GM19099 (cell line): ENCODE measurements around the gene TMEM245.

Source experiments
- POLR2A ChIP-seq: IDR thresholded peaks from 3 replicates; pipeline ENCODE4 v1.6.1; 2011; ENCODE audit warnings: low read depth; ENCODE audit not compliant: insufficient read length; ENCODE audit errors: extremely low read depth

TMEM245 gene

DNA sequence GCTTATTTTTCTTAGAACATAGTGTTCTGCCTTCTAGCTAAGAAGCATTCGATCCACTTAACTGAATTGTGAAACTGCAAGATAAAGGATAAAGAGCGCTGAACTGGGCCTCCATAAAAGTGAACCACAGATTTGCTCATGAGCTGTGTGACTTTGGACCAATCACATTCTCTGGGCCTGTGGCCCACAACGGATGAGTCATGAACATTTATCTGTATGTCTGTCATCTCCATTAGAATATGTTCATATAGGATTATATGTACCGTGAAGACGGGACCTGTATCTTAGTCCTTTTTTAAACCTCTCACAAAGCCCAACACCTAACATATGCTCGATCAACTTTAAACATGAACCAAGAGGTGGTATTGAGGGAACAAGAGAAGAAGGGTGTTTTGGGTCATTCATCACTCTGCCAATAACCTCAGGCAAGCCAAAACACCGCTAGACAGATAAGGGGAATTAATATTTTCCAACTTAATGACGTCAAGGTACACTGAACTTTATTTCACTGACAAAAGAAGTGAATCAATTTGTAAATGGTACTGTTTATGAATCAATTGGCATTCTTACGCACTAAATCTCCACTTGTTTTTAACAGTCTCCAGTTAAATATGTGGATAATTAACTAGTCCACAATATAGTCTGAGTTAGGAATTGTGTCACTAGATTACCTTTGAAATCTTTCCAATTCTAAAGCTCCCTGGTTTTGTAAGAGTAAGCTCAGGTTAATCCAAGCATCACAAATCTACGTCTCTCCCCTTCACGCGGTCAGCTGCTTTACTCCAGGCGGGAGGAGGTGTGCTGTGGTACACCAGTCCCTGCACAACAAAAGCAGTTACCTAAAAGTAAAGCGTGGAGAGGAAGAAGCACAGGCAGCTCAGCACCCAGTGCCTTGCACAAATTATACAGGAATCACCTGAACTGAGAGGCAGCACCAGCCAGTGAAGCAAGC, 1.6 kb downstream of the TMEM245 start:
- no peak for TF ChIP-seq POLR2A

DNA sequence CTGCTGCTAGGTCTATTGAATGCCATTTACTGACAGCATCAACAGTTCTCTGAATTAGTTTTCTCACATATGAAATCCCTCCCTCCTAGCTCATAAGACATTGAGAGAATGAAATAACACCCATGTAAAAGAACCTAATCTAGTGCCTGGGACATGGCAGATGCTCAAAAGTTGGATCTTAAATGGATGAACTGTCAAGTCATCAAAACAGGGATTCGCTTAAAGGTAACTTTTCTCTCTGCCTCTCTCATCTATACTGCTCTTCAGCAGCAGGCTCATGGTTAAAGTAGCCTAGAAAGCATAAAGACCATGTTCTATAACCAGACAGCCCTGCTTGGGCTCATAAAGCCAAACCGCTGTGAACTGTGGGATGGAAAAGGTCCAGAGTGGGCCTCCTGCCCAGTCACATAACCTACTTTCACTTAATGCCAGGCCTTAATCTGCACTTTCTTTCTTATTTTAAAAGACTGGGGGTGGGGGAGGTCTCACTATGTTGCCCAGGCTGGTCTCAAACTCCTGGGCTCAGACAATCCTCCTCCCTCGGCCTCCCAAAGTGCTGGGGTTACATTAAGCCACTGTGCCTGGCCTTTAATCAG, 3.7 kb downstream of the TMEM245 start:
- no peak for TF ChIP-seq POLR2A

DNA sequence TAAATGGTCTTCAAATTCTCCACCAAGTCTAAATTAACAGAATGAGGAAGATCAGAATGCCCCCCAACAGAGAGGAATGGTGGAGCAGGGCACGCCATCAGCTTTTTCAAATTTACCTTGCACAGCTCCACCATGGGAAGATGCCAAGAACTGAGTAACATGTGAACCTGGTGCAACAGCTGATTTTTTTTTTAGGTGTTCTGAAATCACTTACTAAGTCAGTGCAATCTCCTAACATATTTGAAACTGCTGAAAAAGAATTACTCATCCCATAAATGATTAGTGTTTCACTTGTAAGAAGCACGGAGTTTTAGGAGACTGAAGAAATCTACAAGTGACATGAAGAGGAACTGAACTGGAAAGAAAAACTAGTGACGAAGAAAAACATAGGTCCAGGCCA, 5.1 kb downstream of the TMEM245 start:
- TF ChIP-seq POLR2A: no peak

DNA sequence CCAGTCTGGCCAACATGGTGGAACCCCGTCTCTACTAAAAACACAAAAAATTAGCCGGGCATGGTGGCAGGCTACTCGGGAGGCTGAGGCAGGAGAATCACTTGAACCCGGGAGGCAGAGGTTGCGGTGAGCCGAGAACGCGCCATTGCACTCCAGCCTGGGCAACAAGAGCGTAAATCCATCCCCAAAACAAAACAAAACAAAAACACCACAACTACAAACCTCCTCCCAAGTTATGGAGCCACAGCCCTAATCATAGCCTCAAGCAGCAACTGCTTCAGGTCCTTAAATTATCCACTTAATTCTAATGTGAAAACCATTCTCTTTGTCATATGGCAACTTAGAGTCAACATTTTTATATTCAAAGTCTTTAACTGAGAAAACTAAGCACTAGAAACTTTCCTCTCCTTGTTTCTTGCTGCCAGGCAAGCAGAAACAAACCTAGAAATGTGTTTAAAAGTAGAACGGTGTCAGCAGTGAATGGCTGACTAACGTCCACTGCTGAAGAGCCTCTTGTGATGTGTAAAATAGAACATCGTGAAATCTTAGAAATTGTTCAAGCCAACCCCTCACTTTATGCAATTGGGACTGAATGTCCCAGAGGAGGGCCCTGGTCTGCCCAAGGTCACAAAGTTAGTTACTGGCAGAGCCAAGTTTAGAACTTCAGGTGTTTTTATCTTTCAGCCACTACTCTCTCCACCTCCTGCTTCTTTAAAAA, 5.7 kb downstream of the TMEM245 start:
- TF ChIP-seq POLR2A: no peak

GRCh38 chr9:109113254-109113653, 6.5 kb downstream of the TMEM245 start:
- no peak for TF ChIP-seq POLR2A

DNA sequence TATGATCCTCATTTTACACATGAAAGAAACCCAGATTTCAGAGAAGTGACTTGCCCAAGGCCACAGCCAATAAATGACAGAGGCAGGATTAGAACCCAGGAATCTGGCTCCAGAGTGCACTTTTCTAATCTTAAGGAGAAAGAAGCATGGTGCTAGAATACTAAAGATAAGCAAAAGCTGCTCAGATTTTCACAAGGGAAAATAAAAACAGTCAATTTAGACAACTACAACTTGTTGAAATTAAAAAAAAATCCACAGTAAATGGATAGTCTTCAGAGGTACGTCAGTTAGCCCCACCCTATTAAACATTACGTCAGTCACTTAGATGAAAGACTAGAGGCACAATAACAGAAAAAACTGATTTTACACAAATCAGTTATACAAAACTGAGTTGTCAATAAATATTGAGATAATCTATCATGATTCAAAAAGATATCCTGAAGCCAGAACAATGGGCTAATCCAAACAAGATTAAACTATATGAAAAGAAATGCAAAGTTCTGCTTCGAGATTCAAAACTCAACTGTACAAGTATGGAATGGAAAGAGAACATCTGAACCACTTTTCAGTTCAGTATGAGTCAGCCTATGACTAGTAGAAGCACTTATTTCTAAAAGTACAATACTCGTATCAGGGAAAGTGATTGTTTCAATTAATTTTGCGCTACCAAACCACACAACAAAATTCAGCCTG, 9.3 kb downstream of the TMEM245 start:
- no peak for TF ChIP-seq POLR2A

GRCh38 chr9:109109967-109110328, 9.8 kb downstream of the TMEM245 start:
- TF ChIP-seq POLR2A: no peak

GRCh38 chr9:109108318-109108717, 11.4 kb downstream of the TMEM245 start:
- TF ChIP-seq POLR2A: no peak

- TF ChIP-seq POLR2A: no peak
Measured at GRCh38 chr9:109107402-109108240, 12.1 kb downstream of the TMEM245 start.

DNA sequence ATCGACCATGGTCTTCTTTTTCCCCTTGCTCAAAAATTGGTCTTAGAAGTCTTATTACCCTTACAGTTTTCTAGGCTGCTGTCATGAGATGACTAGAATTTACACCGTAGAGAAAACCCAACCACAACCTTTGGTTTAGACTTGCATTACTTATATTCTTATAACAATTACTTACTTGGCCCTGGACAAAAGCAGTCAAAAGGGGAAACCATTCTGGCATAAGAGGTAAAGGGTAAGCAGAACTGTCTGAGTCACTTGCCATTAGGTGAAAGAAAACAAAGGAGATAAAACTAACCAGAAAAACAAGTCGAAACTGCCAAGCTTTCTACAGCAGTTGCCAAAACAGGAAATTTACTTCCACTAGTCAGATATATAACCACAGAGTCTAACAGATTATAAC, 17.9 kb downstream of the TMEM245 start:
- no peak for TF ChIP-seq POLR2A

- TF ChIP-seq POLR2A: no peak
Measured at GRCh38 chr9:109101202-109101595, 18.5 kb downstream of the TMEM245 start.

- TF ChIP-seq POLR2A: no peak
Measured at GRCh38 chr9:109100543-109101201, 19.1 kb downstream of the TMEM245 start.

- no peak for TF ChIP-seq POLR2A
Measured at GRCh38 chr9:109098960-109099308, 20.8 kb downstream of the TMEM245 start.
